HEK293T (cell line): ENCODE data around the gene TMEM38B.

ENCODE experiments used
- ARNT ChIP-seq: fragments of 450-650 bp; IDR thresholded peaks from 2 replicates; pipeline ENCODE4 v1.6.1; 2017; ENCODE audit warnings: mild to moderate bottlenecking
- ELF4 ChIP-seq: fragments of 450-650 bp; IDR thresholded peaks from 2 replicates; pipeline ENCODE4 v1.6.1; 2017; ENCODE audit warnings: antibody characterized with exemption
- FOXM1 ChIP-seq: fragments of 450-650 bp; IDR thresholded peaks from 2 replicates; pipeline ENCODE4 v1.6.1; 2017; ENCODE audit warnings: mild to moderate bottlenecking, borderline replicate concordance
- L3MBTL2 ChIP-seq: fragments of 450-650 bp; conservative IDR thresholded peaks from 2 replicates; pipeline ENCODE4 v1.6.1; 2016; ENCODE audit warnings: mild to moderate bottlenecking
- NFRKB ChIP-seq: fragments of 450-650 bp; IDR thresholded peaks from 2 replicates; pipeline ENCODE4 v1.6.1; 2016; ENCODE audit warnings: mild to moderate bottlenecking, moderate library complexity
- SP1 ChIP-seq: fragments of 450-650 bp; IDR thresholded peaks from 2 replicates; pipeline ENCODE4 v1.6.1; 2017
- SUZ12 ChIP-seq: fragments of 450-650 bp; IDR thresholded peaks from 2 replicates; pipeline ENCODE4 v1.6.1; 2016; ENCODE audit warnings: mild to moderate bottlenecking
- TARDBP ChIP-seq: fragments of 450-650 bp; IDR thresholded peaks from 2 replicates; pipeline ENCODE4 v1.6.1; 2016
- TF ChIP-seq, protein P1 (sequence below): fragments of 450-650 bp; IDR thresholded peaks from 2 replicates; pipeline ENCODE4 v1.6.1; 2016

DNA sequence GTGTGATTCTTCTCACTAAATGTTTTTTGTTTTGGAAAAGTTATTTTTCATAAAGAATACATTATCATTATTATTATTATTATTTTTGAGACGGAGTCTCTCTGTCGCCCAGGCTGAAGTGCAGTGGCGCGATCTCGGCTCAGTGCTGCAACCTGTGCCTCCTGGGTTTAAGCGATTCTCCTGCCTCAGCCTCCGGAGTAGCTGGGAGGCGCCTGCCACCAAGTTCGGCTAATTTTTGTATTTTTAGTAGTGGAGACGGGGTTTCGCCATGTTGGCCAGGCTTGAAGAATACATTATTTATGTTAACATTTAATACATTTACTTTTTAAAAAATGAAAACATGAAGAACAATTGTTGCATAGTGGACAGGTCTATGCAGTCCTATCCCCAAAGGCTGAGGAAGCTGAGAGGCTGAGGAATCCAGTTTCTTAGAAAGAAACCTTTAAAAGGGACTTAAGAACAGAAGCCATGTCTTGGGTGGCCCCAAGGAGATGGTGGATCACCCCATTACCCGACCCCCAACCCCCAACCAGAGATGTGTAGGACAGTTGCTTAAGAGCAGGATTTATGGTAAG is 2.0 kb downstream of the TMEM38B start:
- TF ChIP-seq L3MBTL2 (no peak), FOXM1 (no peak), ELF4 (no peak), SP1 (no peak), ARNT (no peak), NFRKB (no peak), SUZ12 (no peak), TARDBP (no peak)
- TF ChIP-seq, protein P1, sequence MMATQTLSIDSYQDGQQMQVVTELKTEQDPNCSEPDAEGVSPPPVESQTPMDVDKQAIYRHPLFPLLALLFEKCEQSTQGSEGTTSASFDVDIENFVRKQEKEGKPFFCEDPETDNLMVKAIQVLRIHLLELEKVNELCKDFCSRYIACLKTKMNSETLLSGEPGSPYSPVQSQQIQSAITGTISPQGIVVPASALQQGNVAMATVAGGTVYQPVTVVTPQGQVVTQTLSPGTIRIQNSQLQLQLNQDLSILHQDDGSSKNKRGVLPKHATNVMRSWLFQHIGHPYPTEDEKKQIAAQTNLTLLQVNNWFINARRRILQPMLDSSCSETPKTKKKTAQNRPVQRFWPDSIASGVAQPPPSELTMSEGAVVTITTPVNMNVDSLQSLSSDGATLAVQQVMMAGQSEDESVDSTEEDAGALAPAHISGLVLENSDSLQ = no peak
